ENCODE measurements around the gene GPD1. TPM values are rescaled to one million over a fixed set of nuclear protein-coding genes. Genes with fewer than 3 reads are reported as not detected.

Gene GPD1
- total RNA-seq, 1 experiment from 2014 or later: 0.58 TPM

- H3K9me3 ChIP-seq (ENCODE audit: low read depth, low read length, poor library complexity, severe bottlenecking): no peaks in the 10 kb centered on the region
- TF ChIP-seq EZH2 (IDR thresholded peaks at IDR 0.05; ENCODE audit: borderline replicate concordance, low read depth, low read length, poor library complexity, severe bottlenecking) (no peak), CTCF (conservative IDR thresholded peaks at IDR 0.05; ENCODE audit: low read depth, low read length) (no peak)
- no TSS peak for BruUV-seq (replicated peaks)
- H3K36me3 ChIP-seq (ENCODE audit: insufficient read depth, low read length, poor library complexity, severe bottlenecking): no peaks in the 10 kb centered on the region
- no peak overlapping the region for H3K27ac ChIP-seq (ENCODE audit: low read depth, low read length, poor library complexity, severe bottlenecking)
- intact Hi-C loops (cut with micrococcal nuclease; ENCODE audit: unreplicated experiment): loop anchor here (5.0 kb wide), 1 partner anchor 296 kb away; no protein-coding TSS in a partner anchor
- ChIA-PET POLR2A (ENCODE audit: low non-redundant PET) (no interaction called here), CTCF (no interaction called here)
- H3K4me1 ChIP-seq (ENCODE audit: insufficient read depth, low read length, poor library complexity, severe bottlenecking): no peaks in the 10 kb centered on the region
- no peaks in the 10 kb centered on the region for H3K27me3 ChIP-seq (replicated peaks; ENCODE audit: insufficient read depth, low read depth, low read length, poor library complexity)
- no peak overlapping the region for H3K4me3 ChIP-seq (ENCODE audit: low read depth, low read length, poor library complexity, severe bottlenecking)
- no peak for DNase-seq (ENCODE audit: low spot score)
Measured at GRCh38 chr12:50073712-50074111, 30.1 kb upstream of the GPD1 start.

- BruUV-seq (replicated peaks): no TSS peak
- peak; percentile 72 for DNase-seq (ENCODE audit: low spot score)
- Histone ChIP-seq H3K4me1 (ENCODE audit: insufficient read depth, low read length, poor library complexity, severe bottlenecking) (no peaks in the 10 kb centered on the region), H3K4me3 (ENCODE audit: low read depth, low read length, poor library complexity, severe bottlenecking) (no peak overlapping the region), H3K27ac (ENCODE audit: low read depth, low read length, poor library complexity, severe bottlenecking) (no peak overlapping the region), H3K9me3 (ENCODE audit: low read depth, low read length, poor library complexity, severe bottlenecking) (no peaks in the 10 kb centered on the region), H3K36me3 (ENCODE audit: insufficient read depth, low read length, poor library complexity, severe bottlenecking) (no peaks in the 10 kb centered on the region), H3K27me3 (replicated peaks; ENCODE audit: insufficient read depth, low read depth, low read length, poor library complexity) (no peaks in the 10 kb centered on the region)
- CTCF ChIA-PET: interaction anchor here (0.6 to 0.8 kb wide), 2 partner anchors 10 to 102 kb away, joined by 3 to 8 read pairs; partner anchors contain the start of gene SMARCD1
- intact Hi-C loops (cut with micrococcal nuclease; ENCODE audit: unreplicated experiment): loop anchor here (1.0 to 5.0 kb wide), 2 partner anchors 239 to 298 kb away; no protein-coding TSS in a partner anchor
- POLR2A ChIA-PET (ENCODE audit: low non-redundant PET): interaction anchor here (0.5 kb wide), 1 partner anchor 190 kb away, joined by 6 read pairs; no protein-coding TSS in a partner anchor
- peak; percentile 96 for TF ChIP-seq CTCF (conservative IDR thresholded peaks at IDR 0.05; ENCODE audit: low read depth, low read length)
- no peak for TF ChIP-seq EZH2 (IDR thresholded peaks at IDR 0.05; ENCODE audit: borderline replicate concordance, low read depth, low read length, poor library complexity, severe bottlenecking)
Measured at GRCh38 chr12:50074936-50075807, 28.6 kb upstream of the GPD1 start.

GRCh38 chr12:50075808-50076170 is 28.0 kb upstream of the GPD1 start:
- no peaks in the 10 kb centered on the region for H3K9me3 ChIP-seq (ENCODE audit: low read depth, low read length, poor library complexity, severe bottlenecking)
- H3K4me1 ChIP-seq (ENCODE audit: insufficient read depth, low read length, poor library complexity, severe bottlenecking): no peaks in the 10 kb centered on the region
- DNase-seq (ENCODE audit: low spot score): no peak
- no peak overlapping the region for H3K27ac ChIP-seq (ENCODE audit: low read depth, low read length, poor library complexity, severe bottlenecking)
- no peaks in the 10 kb centered on the region for H3K27me3 ChIP-seq (replicated peaks; ENCODE audit: insufficient read depth, low read depth, low read length, poor library complexity)
- BruUV-seq (replicated peaks): no TSS peak
- no peak overlapping the region for H3K4me3 ChIP-seq (ENCODE audit: low read depth, low read length, poor library complexity, severe bottlenecking)
- no peak for TF ChIP-seq EZH2 (IDR thresholded peaks at IDR 0.05; ENCODE audit: borderline replicate concordance, low read depth, low read length, poor library complexity, severe bottlenecking)
- TF ChIP-seq CTCF (conservative IDR thresholded peaks at IDR 0.05; ENCODE audit: low read depth, low read length): no peak
- intact Hi-C loops (cut with micrococcal nuclease; ENCODE audit: unreplicated experiment): loop anchor here (1.0 kb wide), 1 partner anchor 239 kb away; no protein-coding TSS in a partner anchor
- H3K36me3 ChIP-seq (ENCODE audit: insufficient read depth, low read length, poor library complexity, severe bottlenecking): no peaks in the 10 kb centered on the region
- ChIA-PET POLR2A (ENCODE audit: low non-redundant PET) (no interaction called here), CTCF (interaction anchor here (0.7 to 1.3 kb wide), 3 partner anchors 36 to 110 kb away, joined by 3 to 4 read pairs (median 3); no protein-coding TSS in a partner anchor)

Measured in A673 (cell line).